ENCODE results near the gene PNMA3. TPM values are rescaled to one million over a fixed set of nuclear protein-coding genes. Genes with fewer than 3 reads are reported as not detected.
"Not testable (repeated sequence)": the region's sequence is repeated elsewhere in the genome, so short reads cannot be mapped to it uniquely, and the experiment has no call there.

The PNMA3 gene
- 0.30 TPM for polyA plus RNA-seq (2013, experiment 1 of 2; ENCODE audit: insufficient read length)
- 0.34 TPM for polyA plus RNA-seq (2013, experiment 2 of 2; ENCODE audit: insufficient read length)

GRCh38 chrX:153055871-153056749 lies at the start of gene PNMA3:
Gene PNMA3, plus strand, starts transcription at chrX:153056470. Its CDS starts 586 bp downstream, at chrX:153057056.
- DNase-seq, result no peak

- not testable (repeated sequence) for DNase-seq
Observed at GRCh38 chrX:153017174-153017573, 39.1 kb upstream of the PNMA3 start.

- DNase-seq, result no peak
Observed at GRCh38 chrX:153019166-153019565, 37.1 kb upstream of the PNMA3 start.

GRCh38 chrX:153026501-153026900 lies 29.8 kb upstream of the PNMA3 start:
- DNase-seq, result not testable (repeated sequence)

- DNase-seq, result not testable (repeated sequence)
Observed at GRCh38 chrX:153028487-153028886, 27.8 kb upstream of the PNMA3 start.

- DNase-seq, result no peak
Observed at GRCh38 chrX:153029162-153029561, 27.1 kb upstream of the PNMA3 start.

GRCh38 chrX:153029875-153030274 lies 26.4 kb upstream of the PNMA3 start:
- no peak for DNase-seq

- DNase-seq, result no peak
Observed at GRCh38 chrX:153030801-153031200, 25.5 kb upstream of the PNMA3 start.

- peak; percentile 54 for DNase-seq
Observed at GRCh38 chrX:153032397-153033118, 23.7 kb upstream of the PNMA3 start.

- no peak for DNase-seq
Observed at GRCh38 chrX:153049093-153049492, 7.2 kb upstream of the PNMA3 start.

GRCh38 chrX:153052534-153052933 lies 3.7 kb upstream of the PNMA3 start:
- DNase-seq, result no peak

- DNase-seq, result no peak
Observed at GRCh38 chrX:153057281-153057680, 1.0 kb downstream of the PNMA3 start.

- DNase-seq, result no peak
Observed at GRCh38 chrX:153059191-153060094, 3.2 kb downstream of the PNMA3 start.

- DNase-seq, result no peak
Observed at GRCh38 chrX:153060095-153060445, 3.8 kb downstream of the PNMA3 start.

GRCh38 chrX:153061732-153062131 lies 5.5 kb downstream of the PNMA3 start:
- peak; percentile 48 for DNase-seq

- peak; percentile 6 for DNase-seq
Observed at GRCh38 chrX:153063315-153063714, 7.0 kb downstream of the PNMA3 start.

GRCh38 chrX:153064061-153064460 lies 7.8 kb downstream of the PNMA3 start:
- no peak for DNase-seq

GRCh38 chrX:153065389-153065788 lies 9.1 kb downstream of the PNMA3 start:
- DNase-seq, result no peak

- not testable (repeated sequence) for DNase-seq
Observed at GRCh38 chrX:153066402-153066801, 10.1 kb downstream of the PNMA3 start.

GRCh38 chrX:153071909-153072583 lies 15.8 kb downstream of the PNMA3 start, which contains the start of gene PNMA6A:
Gene PNMA6A, plus strand, starts transcription at chrX:153072454. Its CDS starts 609 bp downstream, at chrX:153073063.
- DNase-seq, result not testable (repeated sequence)

GRCh38 chrX:153073331-153073730 lies 17.1 kb downstream of the PNMA3 start:
- not testable (repeated sequence) for DNase-seq
